Measurements from ENCODE around the gene SUSD2.
"Not testable (repeated sequence)": the region's sequence is repeated elsewhere in the genome, so short reads cannot be mapped to it uniquely, and the experiment has no call there.

DNA sequence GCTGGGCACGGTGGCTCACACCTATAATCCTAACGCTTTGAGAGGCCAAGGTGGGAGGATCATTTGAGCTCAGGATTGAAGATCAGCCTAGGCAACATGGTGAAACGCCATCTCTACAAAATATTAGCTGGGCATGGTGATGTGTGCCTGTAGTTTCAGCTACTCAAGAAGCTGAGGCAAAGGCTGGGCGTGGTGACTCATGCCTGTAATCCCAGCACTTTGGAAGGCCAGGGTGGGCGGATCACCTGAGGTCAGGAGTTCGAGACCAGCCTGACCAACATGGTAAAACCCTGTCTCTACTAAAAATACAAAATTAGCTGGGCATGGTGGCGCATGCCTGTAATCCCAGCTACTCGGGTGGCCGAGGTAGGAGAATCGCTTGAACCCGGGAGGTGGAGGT is 29.1 kb downstream of the SUSD2 start:
- TF ChIP-seq, protein P1, sequence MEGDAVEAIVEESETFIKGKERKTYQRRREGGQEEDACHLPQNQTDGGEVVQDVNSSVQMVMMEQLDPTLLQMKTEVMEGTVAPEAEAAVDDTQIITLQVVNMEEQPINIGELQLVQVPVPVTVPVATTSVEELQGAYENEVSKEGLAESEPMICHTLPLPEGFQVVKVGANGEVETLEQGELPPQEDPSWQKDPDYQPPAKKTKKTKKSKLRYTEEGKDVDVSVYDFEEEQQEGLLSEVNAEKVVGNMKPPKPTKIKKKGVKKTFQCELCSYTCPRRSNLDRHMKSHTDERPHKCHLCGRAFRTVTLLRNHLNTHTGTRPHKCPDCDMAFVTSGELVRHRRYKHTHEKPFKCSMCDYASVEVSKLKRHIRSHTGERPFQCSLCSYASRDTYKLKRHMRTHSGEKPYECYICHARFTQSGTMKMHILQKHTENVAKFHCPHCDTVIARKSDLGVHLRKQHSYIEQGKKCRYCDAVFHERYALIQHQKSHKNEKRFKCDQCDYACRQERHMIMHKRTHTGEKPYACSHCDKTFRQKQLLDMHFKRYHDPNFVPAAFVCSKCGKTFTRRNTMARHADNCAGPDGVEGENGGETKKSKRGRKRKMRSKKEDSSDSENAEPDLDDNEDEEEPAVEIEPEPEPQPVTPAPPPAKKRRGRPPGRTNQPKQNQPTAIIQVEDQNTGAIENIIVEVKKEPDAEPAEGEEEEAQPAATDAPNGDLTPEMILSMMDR (IDR thresholded peaks at IDR 0.05) = not testable (repeated sequence)
- TF ChIP-seq ZFX (IDR thresholded peaks at IDR 0.05; ENCODE audit: borderline replicate concordance) = not testable (repeated sequence)
